ENCODE data around the gene ARID1B. TPM values are rescaled to one million over a fixed set of nuclear protein-coding genes. Genes with fewer than 3 reads are reported as not detected.

Gene ARID1B
- total RNA-seq, 1 donor from 2014 or later, result 108 TPM

DNA sequence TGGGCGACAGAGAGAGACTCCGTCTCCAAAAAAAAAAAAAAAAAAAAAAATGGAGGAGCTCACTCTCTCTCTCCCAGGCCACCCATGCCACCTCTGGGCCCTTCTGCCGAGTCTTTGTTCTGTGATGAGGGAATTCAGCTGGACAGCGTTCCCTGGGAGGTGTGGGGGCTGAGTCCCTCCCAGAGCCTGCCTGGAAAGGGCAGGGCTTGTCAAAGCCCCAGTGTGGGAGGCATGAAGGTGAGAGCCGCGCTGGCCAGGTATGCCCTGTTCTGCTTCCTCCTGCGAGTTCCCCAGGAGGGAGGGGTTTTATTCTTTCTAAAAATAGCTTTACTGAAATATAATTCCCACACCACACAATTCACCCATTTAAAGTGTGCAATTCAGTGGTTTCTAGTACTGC is 476.5 kb downstream of the ARID1B start:
- DNase-seq, result no peak

DNA sequence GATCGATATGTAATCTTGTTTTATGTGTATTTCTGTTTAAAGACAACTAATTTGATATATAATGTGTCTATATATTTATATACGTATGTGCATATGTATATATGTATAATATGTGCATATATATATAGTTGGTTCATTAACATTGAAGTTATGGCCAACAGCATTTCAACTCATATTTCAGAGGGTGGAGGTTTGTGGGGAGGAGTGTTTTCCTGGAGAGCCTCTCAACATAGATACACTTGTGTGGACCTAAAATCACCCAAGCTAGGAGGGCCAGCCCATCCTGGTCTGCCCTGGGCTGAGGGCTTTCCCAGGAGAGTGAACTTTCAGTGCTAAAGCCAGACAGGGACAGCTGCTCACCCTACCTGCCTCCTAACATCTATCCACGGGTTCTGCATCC is 477.4 kb downstream of the ARID1B start:
- no peak for DNase-seq

GRCh38 chr6:157255079-157255478 is 477.9 kb downstream of the ARID1B start:
- DNase-seq, result no peak

DNA sequence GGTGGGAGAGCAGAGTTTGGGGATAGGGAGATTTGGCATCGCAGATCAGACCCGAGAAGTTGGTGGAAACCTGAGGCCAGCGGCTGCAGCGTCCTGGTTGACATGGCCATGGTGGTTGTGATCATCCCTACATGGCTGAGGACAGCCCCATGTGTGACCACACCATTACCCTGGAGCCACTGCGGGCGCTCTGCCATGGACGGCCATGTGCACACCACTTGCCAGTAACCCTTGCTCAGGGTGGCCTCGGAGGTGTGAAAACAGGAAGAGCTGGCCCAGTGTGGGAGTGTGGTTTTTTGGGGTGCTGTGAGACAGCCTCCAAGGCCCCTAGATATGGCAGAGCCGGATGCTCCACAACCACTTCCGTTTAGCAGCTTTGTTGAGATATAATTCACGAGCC is 481.7 kb downstream of the ARID1B start:
- DNase-seq, result no peak

GRCh38 chr6:157259443-157259842 is 482.3 kb downstream of the ARID1B start:
- DNase-seq, result no peak

Small RNAs within 50 kb of the gene (small RNA-seq; reads per million reads assigned to genes)
- gene AL355297.2 (ENCODE audit: low replicate concordance), result 0.12 reads per million
- not detected for gene MIR4466 (ENCODE audit: low replicate concordance)
